Measurements from ENCODE around the gene NYAP1.
"Not testable (repeated sequence)": the region's sequence is repeated elsewhere in the genome, so short reads cannot be mapped to it uniquely, and the experiment has no call there.

NYAP1 gene
- 1.1 to 2.9 reads per million in 2 donors for total RNA-seq

GRCh38 chr7:100483722-100484672 lies at the start of gene NYAP1:
NYAP1 (plus strand) TSS chr7:100483927; CDS start chr7:100485312, 1,385 bp downstream.
- peak; percentile 56 for DNase-seq

GRCh38 chr7:100434297-100435144 lies 49.2 kb upstream of the NYAP1 start:
- no peak for DNase-seq

GRCh38 chr7:100435401-100436304 lies 48.1 kb upstream of the NYAP1 start:
- peak; percentile 45 for DNase-seq

- DNase-seq: no peak
These were observed 46.3 kb upstream of the NYAP1 start for GRCh38 chr7:100437150-100438100.

- DNase-seq: no peak
These were observed 45.6 kb upstream of the NYAP1 start for GRCh38 chr7:100438172-100438571.

GRCh38 chr7:100438731-100439130 lies 45.0 kb upstream of the NYAP1 start:
- not testable (repeated sequence) for DNase-seq

- not testable (repeated sequence) for DNase-seq
These were observed 44.5 kb upstream of the NYAP1 start for GRCh38 chr7:100439244-100439643.

- DNase-seq: no peak
These were observed 41.8 kb upstream of the NYAP1 start for GRCh38 chr7:100441641-100442535.

- no peak for DNase-seq
These were observed 40.5 kb upstream of the NYAP1 start for GRCh38 chr7:100443096-100443840.

- DNase-seq: no peak
These were observed 39.1 kb upstream of the NYAP1 start for GRCh38 chr7:100444311-100445278.

GRCh38 chr7:100446040-100446439 lies 37.7 kb upstream of the NYAP1 start:
- no peak for DNase-seq

- not testable (repeated sequence) for DNase-seq
These were observed 36.4 kb upstream of the NYAP1 start for GRCh38 chr7:100447363-100447762.

- DNase-seq: no peak
These were observed 34.4 kb upstream of the NYAP1 start for GRCh38 chr7:100449190-100449795.

GRCh38 chr7:100452513-100452912 lies 31.2 kb upstream of the NYAP1 start:
- DNase-seq: no peak

- DNase-seq: not testable (repeated sequence)
These were observed 29.9 kb upstream of the NYAP1 start for GRCh38 chr7:100453854-100454253.

- no peak for DNase-seq
These were observed 28.5 kb upstream of the NYAP1 start for GRCh38 chr7:100455206-100455605.

GRCh38 chr7:100456562-100456961 lies 27.2 kb upstream of the NYAP1 start:
- no peak for DNase-seq

GRCh38 chr7:100457033-100457432 lies 26.7 kb upstream of the NYAP1 start:
- no peak for DNase-seq

Measured in T-helper 9 cell (primary cell).